ENCODE measurements around the gene AMN1.

The AMN1 gene

DNA sequence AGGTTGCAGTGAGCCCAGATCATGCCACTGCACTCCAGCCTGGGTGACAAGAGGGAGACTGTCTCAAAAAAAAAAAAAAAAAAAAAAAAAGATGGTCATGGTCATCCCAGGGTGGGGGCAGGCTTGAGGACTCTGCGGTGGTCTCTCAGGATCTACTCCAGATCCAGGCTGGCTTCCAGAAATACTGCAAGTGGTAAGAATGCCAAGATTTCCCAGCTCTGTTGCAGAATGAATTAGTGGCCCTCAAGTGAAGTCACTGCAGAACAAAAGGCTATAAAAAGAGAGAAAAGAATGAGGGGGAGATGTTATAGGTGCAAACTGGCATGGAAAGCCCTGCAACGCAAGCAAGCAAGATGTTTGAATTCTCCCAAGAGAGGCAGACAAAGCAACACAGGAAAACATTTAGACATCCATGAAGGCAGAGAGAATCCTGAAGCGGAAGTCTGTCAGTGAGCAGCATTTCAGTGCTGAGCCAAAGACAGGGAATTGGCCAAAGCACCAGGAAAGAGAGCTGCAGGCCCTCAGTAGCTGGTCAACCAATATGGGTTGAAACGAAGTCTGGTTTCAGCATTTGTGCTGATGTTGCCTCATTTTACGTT, 101.3 kb downstream of the AMN1 start:
- no peak for DNase-seq

DNA sequence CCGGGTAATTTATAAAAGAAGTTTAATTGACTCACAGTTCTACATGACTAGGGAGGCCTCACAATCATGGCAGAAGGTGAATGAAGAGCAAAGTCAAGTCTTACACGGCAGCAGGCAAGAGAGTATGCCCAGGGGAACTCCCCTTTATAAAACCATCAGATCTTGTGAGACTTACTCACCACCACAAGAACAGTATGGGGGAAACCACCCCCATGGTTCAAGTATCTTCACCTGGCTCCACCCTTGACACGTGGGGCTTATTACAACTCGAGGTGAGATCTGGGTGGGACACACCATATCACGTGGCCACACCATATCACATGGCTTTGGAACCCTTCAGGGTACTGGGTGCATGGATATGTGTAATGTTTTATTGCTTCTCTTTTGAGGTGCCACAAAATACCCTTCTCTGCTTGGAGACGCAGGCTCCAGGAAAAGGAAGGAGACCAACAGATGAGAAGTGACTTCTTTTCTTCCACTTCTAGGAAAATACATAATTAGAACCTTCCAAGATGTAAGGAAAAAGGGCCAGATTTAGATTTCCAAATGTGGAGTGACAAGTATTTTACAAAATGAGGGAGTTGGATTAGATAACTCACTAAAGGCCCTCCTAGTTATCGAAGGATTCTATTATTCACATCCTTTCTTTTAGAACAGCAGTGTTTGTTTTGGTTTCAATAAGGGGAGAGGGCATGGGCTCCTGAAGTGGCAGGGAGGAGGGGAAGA, 102.4 kb downstream of the AMN1 start:
- no peak for DNase-seq

DNA sequence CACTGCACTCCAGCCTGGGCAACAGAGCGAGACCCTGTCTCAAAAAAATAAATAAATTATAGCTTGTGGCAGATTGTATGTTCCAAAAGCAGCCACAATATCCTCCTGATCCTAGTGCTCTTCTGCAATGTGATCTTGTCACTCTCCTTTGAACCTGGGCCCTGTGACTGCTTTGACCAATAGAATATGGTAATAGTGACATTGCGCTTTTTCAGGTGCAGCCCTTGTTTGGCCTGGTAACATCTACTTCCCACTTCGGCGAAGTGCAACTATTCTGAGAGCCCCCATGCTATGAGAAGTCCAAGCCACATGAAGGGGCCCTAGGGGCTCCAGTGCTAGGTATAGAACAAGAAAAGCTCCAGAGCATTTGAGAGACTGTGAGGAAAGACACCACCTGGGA, 106.8 kb downstream of the AMN1 start:
- no peak for DNase-seq
